GM12878 (cell line): ENCODE measurements around the gene ASPDH. TPM values are rescaled to one million over a fixed set of nuclear protein-coding genes. Genes with fewer than 3 reads are reported as not detected.

Source experiments
- ATAC-seq: fragments of 200-7000 bp; cut with Tn5 transposase; 3 replicates; pipeline ENCODE4 v1.9.1; 2020; ENCODE audit warnings: mild to moderate bottlenecking, moderate library complexity
- BruUV-seq: library from RNA; stranded (reverse); fragments of 400-500 nt; replicated peaks from 2 replicates; lab custom pipeline; 2021; lab: Mats Ljungman, UMichigan
- CTCF ChIA-PET: fragments of 300-600 bp; sonication (Branson Sonifier 250); formaldehyde crosslinking; extraction: SDS; loops from one replicate; lab custom pipeline; 2021; ENCODE audit warnings: inconsistent platforms; lab: Yijun Ruan, JAX
- POLR2A ChIA-PET: fragments of 350-600 bp; formaldehyde crosslinking; extraction: SDS; loops from one replicate; lab custom pipeline; 2021; ENCODE audit warnings: inconsistent platforms; lab: Charles Lee
- RAD21 ChIA-PET: fragments of 300-600 bp; sonication (Branson Sonifier 250); formaldehyde crosslinking; loops from one replicate; lab custom pipeline; 2023; ENCODE audit warnings: antibody characterized with exemption; ENCODE audit not compliant: unreplicated experiment; lab: Charles Lee
- SMC1A ChIA-PET: fragments of 300-600 bp; sonication (Branson Sonifier 250); formaldehyde crosslinking; loops from one replicate; lab custom pipeline; 2023; ENCODE audit not compliant: unreplicated experiment, uncharacterized antibody; lab: Charles Lee
- DNase-seq: peaks from one replicate; pipeline ENCODE4 v3.0.0-alpha.2; 2011; ENCODE audit warnings: low read depth, low spot score
- FAIRE-seq: peaks from 3 replicates; lab custom pipeline; 2011; peaks lifted over from hg19 to GRCh38; lab: Jason Lieb, UNC
- H2AFZ ChIP-seq: 2 replicates; pipeline ENCODE4 v1.6.0; 2011; ENCODE audit warnings: low read depth, low read length, control low read depth; ENCODE audit not compliant: control insufficient read depth
- H3K27ac ChIP-seq: 2 replicates; pipeline ENCODE4 v1.5.1; 2011; ENCODE audit warnings: control low read depth; ENCODE audit not compliant: control insufficient read depth, insufficient read depth
- H3K27me3 ChIP-seq, 2 experiments: replicated peaks in 1 of 2; 2 replicates each; pipeline versions ENCODE4 v1.6.0 to v1.6.1; 2011; ENCODE audit warnings: low read length in 1 of 2; ENCODE audit not compliant: control insufficient read depth in 2 of 2, insufficient read depth in 2 of 2
- H3K36me3 ChIP-seq, 2 experiments: 2 replicates each; pipeline ENCODE4 v1.5.1; 2011; ENCODE audit warnings: low read length in 1 of 2; ENCODE audit not compliant: control insufficient read depth in 2 of 2, insufficient read depth in 2 of 2
- H3K4me1 ChIP-seq: 2 replicates; pipeline ENCODE4 v1.6.1; 2011; ENCODE audit warnings: mild to moderate bottlenecking, low read length, moderate library complexity, mixed read lengths; ENCODE audit not compliant: control insufficient read depth, insufficient read depth
- H3K4me2 ChIP-seq: 2 replicates; pipeline ENCODE4 v1.6.0; 2011; ENCODE audit warnings: control low read depth; ENCODE audit not compliant: control insufficient read depth, insufficient read depth
- H3K4me3 ChIP-seq: fragments of 200-600 bp; sonication (generic); 2 replicates; pipeline ENCODE4 v1.5.1; 2016
- H3K79me2 ChIP-seq: 2 replicates; pipeline ENCODE4 v1.6.0; 2011; ENCODE audit warnings: low read length; ENCODE audit not compliant: control insufficient read depth, insufficient read depth
- H3K9ac ChIP-seq: 2 replicates; pipeline ENCODE4 v1.8.0; 2011; ENCODE audit warnings: low read length, control low read depth, mixed read lengths; ENCODE audit not compliant: control insufficient read depth, insufficient read depth
- H3K9me3 ChIP-seq: replicated peaks from 3 replicates; pipeline ENCODE4 v1.5.1; 2011; ENCODE audit warnings: mild to moderate bottlenecking, low read length; ENCODE audit not compliant: control insufficient read depth, insufficient read depth
- H4K20me1 ChIP-seq: 2 replicates; pipeline ENCODE4 v1.6.0; 2011; ENCODE audit not compliant: control insufficient read depth, insufficient read depth
- CBX5 ChIP-seq: sonication (generic); IDR thresholded peaks from 2 replicates; pipeline ENCODE4 v1.6.1; 2016; ENCODE audit warnings: low read depth, moderate library complexity, mild to moderate bottlenecking, inconsistent platforms
- ETV6 ChIP-seq, 2 experiments: fragments of 450-650 bp in 1 of 2; IDR thresholded peaks in 1 of 2; conservative IDR thresholded peaks in 1 of 2; 2 replicates each; pipeline ENCODE4 v1.6.1; 2014; ENCODE audit warnings: antibody characterized with exemption in 1 of 2, borderline replicate concordance in 1 of 2, low read depth in 1 of 2, mild to moderate bottlenecking in 1 of 2, moderate library complexity in 1 of 2
- MTA3 ChIP-seq: IDR thresholded peaks from 2 replicates; pipeline ENCODE4 v1.6.1; 2012; ENCODE audit warnings: low read length, inconsistent platforms, borderline replicate concordance
- RBBP5 ChIP-seq: fragments of 200-600 bp; sonication (generic); conservative IDR thresholded peaks from 2 replicates; pipeline ENCODE4 v1.6.1; 2016
- SMC3 ChIP-seq: IDR thresholded peaks from 2 replicates; pipeline ENCODE4 v1.6.1; 2011; ENCODE audit warnings: low read length, improper control_type of control experiment, borderline replicate concordance
- ZSCAN29 ChIP-seq: fragments of 450-650 bp; IDR thresholded peaks from 2 replicates; pipeline ENCODE4 v1.6.1; 2017; ENCODE audit warnings: mild to moderate bottlenecking, moderate library complexity
- WGBS: methylation state at CpG from one replicate; pipeline ENCODE4 v1.1.6; 2016; ENCODE audit warnings: low lambda C conversion rate; ENCODE audit not compliant: insufficient replicate concordance, insufficient coverage; ENCODE audit errors: missing lambda C conversion rate; 5-methylcytosine and 5-hydroxymethylcytosine counted together
- in situ Hi-C: fragments of 300-500 bp; cut with MboI; formaldehyde crosslinking; loops from 9 replicates; pipeline ENCODE4 v1.14.3; 2018; ENCODE audit warnings: mixed read lengths
- intact Hi-C: fragments of 100-400 bp; cut with micrococcal nuclease; formaldehyde crosslinking; loops from one replicate; pipeline ENCODE4 v1.14.2; 2022; ENCODE audit not compliant: unreplicated experiment
- polyA plus RNA-seq, 11 experiments: library from polyadenylated mRNA; depleted of rRNA in 4 of 11; unstranded in 6 of 11; stranded (reverse) in 5 of 11; fragments of >200 nt; fragmentation: Nextera tagmentation in 4 of 11; fragmentation: Illumina TruSeq in 1 of 11; extraction: Ambion mirVana in 4 of 11; extraction: Trizol in 1 of 11; gene quantifications; 1 replicate in 1 of 11; 2 replicates in 10 of 11; pipeline versions ENCODE4 v1.2.1 to v1.2.3, GENCODE V29; 2011 to 2016; ENCODE audit warnings: inconsistent platforms in 2 of 11, missing spikeins in 2 of 11, low read depth in 1 of 11
- total RNA-seq, 4 experiments: library from RNA; depleted of rRNA in 3 of 4; stranded (reverse); fragments of >200 nt in 3 of 4; fragmentation: Illumina TruSeq in 1 of 4; extraction: Trizol in 1 of 4; gene quantifications; 2 replicates each; pipeline versions ENCODE4 v1.2.1 to v1.2.3, GENCODE V29; 2013 to 2021
- TF ChIP-seq, protein P1 (sequence below): fragments of 450-650 bp; IDR thresholded peaks from 2 replicates; pipeline ENCODE4 v1.6.1; 2017; ENCODE audit warnings: low read depth, mild to moderate bottlenecking, moderate library complexity
- TF ChIP-seq, protein P2 (sequence below): IDR thresholded peaks from 2 replicates; pipeline ENCODE4 v1.6.1; 2011; ENCODE audit warnings: borderline replicate concordance, low read depth, mild to moderate bottlenecking, moderate library complexity, mixed read lengths, low read length; ENCODE audit not compliant: insufficient read depth; ENCODE audit errors: extremely low read length

Gene ASPDH
- total and polyA plus RNA-seq, 10 of the 15 experiments (the other 5 are each of a cell fraction or from before 2014, with no cell fraction given) = not detected

DNA sequence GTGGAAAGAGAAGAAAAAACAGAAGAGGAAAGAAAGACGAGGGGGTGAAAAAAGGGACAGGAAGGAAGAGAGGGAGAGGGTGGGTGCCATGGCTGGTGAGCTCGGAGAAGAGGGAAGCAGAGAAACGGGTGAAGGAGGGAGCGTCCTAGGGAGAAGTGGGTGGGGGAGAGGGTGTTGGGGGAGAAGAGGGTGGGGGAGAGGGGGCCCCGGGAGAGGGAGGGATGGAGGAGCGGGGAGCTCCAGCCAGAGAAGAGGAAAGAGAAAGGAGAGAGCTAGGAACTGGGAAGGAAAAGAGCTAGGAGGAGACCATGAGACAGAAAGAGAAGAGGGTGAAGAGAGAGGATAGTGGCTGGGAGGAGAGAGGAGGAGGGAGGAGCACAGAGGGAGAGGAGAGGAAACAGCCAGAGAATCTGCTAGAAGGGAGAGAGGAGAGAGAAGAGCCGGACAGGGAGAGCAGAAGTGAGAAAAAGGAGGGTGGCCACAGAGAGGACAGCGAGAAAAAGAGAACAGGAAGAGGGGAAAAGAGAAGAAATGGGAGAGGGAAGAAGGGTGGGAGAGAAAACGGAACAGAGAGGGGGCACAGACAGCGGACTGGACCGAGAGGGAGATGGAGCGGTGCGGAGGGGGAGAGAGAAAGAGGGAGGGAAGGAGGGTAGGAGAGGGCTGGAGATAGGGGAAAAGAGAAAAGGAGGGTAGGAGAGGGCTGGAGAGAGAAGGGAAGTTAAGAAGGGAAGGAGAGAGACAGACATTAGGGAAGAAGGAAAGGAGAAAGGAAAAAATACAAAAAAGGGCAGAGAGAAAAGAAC, 25.1 kb downstream of the ASPDH start:
- H3K9ac ChIP-seq = no peak overlapping the region
- ATAC-seq (no peak), DNase-seq (no peak), FAIRE-seq (no peak)
- no peaks in the 10 kb centered on the region for H4K20me1 ChIP-seq
- no peaks in the 10 kb centered on the region for H3K79me2 ChIP-seq
- no peaks in the 10 kb centered on the region for H3K36me3 ChIP-seq
- WGBS = 52% methylated on average over 9 of the region's 13 CpGs
- in situ Hi-C loops (no loop called here), intact Hi-C loops (no loop called here)
- no peak overlapping the region for H3K27ac ChIP-seq
- ChIA-PET POLR2A (no interaction called here), CTCF (interaction anchor here (0.7 kb wide), 1 partner anchor 216 kb away, joined by 3 read pairs; no protein-coding TSS in a partner anchor), SMC1A (no interaction called here), RAD21 (no interaction called here)
- H3K4me2 ChIP-seq = no peak overlapping the region
- no peak overlapping the region for H3K4me3 ChIP-seq
- TF ChIP-seq MTA3 = no peak
- TF ChIP-seq RBBP5 = no peak
- TF ChIP-seq ZSCAN29 = no peak
- no peak for TF ChIP-seq ETV6 (conservative IDR thresholded peaks at IDR 0.05 in 1 of 2, IDR thresholded peaks at IDR 0.05 in 1 of 2; ENCODE audit: borderline replicate concordance in 1 of 2, low read depth in 1 of 2)
- TF ChIP-seq CBX5 = no peak
- no peak for TF ChIP-seq SMC3
- TF ChIP-seq, protein P1, sequence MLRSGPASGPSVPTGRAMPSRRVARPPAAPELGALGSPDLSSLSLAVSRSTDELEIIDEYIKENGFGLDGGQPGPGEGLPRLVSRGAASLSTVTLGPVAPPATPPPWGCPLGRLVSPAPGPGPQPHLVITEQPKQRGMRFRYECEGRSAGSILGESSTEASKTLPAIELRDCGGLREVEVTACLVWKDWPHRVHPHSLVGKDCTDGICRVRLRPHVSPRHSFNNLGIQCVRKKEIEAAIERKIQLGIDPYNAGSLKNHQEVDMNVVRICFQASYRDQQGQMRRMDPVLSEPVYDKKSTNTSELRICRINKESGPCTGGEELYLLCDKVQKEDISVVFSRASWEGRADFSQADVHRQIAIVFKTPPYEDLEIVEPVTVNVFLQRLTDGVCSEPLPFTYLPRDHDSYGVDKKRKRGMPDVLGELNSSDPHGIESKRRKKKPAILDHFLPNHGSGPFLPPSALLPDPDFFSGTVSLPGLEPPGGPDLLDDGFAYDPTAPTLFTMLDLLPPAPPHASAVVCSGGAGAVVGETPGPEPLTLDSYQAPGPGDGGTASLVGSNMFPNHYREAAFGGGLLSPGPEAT = no peak
- TF ChIP-seq, protein P2, sequence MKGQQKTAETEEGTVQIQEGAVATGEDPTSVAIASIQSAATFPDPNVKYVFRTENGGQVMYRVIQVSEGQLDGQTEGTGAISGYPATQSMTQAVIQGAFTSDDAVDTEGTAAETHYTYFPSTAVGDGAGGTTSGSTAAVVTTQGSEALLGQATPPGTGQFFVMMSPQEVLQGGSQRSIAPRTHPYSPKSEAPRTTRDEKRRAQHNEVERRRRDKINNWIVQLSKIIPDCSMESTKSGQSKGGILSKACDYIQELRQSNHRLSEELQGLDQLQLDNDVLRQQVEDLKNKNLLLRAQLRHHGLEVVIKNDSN = no peak
- H3K4me1 ChIP-seq = no peaks in the 10 kb centered on the region
- BruUV-seq = no TSS peak
- peaks cover 3% of the 10 kb centered on the region; the same call in 2 of the 3 replicates for H3K9me3 ChIP-seq
- no peak overlapping the region for H2AFZ ChIP-seq
- H3K27me3 ChIP-seq = no peaks in the 10 kb centered on the region
